ENCODE results near the gene SPATA21.

DNA sequence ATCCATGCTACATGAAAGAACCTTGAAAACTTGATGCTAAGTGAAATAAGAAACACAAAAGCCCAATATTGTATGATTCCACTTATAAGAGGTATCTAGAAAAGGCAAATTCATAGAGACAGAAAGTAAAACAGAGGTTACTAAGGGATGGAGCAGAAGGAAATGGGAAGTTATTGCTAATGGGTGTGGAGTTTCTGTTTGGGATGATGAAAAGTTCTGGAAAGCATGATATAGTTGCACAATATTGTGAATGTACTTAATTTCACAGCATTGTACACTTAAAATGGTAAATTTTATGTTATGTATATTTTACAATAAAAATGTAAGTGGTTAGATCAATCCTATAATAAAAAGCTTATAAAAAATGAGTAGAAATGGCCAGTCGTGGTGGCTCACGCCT lies 1.7 kb upstream of the SPATA21 start:
- TF ChIP-seq, protein P1, sequence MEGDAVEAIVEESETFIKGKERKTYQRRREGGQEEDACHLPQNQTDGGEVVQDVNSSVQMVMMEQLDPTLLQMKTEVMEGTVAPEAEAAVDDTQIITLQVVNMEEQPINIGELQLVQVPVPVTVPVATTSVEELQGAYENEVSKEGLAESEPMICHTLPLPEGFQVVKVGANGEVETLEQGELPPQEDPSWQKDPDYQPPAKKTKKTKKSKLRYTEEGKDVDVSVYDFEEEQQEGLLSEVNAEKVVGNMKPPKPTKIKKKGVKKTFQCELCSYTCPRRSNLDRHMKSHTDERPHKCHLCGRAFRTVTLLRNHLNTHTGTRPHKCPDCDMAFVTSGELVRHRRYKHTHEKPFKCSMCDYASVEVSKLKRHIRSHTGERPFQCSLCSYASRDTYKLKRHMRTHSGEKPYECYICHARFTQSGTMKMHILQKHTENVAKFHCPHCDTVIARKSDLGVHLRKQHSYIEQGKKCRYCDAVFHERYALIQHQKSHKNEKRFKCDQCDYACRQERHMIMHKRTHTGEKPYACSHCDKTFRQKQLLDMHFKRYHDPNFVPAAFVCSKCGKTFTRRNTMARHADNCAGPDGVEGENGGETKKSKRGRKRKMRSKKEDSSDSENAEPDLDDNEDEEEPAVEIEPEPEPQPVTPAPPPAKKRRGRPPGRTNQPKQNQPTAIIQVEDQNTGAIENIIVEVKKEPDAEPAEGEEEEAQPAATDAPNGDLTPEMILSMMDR (IDR thresholded peaks at IDR 0.05) = no peak
- TF ChIP-seq POLR2A (IDR thresholded peaks at IDR 0.05) = no peak

All from testis (tissue), 2 donors.